HT-29 (cell line): ENCODE measurements around the gene FOSL1. TPM values are rescaled to one million over a fixed set of nuclear protein-coding genes. Genes with fewer than 3 reads are reported as not detected.

Experiments
- DNase-seq: peaks from one replicate; pipeline ENCODE4 v3.0.0-alpha.2; 2015; ENCODE audit warnings: low spot score
- total RNA-seq: library from RNA; depleted of rRNA; stranded (reverse); fragments of >200 nt; shearing (Covaris generic); gene quantifications from 2 replicates; pipeline ENCODE4 v1.2.3, GENCODE V29; 2014

Gene FOSL1
- total RNA-seq, 1 experiment from 2014 or later = 140 TPM

GRCh38 chr11:65864706-65865471 lies 35.3 kb downstream of the FOSL1 start:
- DNase-seq = peak; percentile 0

GRCh38 chr11:65863889-65864705 lies 36.1 kb downstream of the FOSL1 start:
- DNase-seq = no peak

GRCh38 chr11:65862941-65863888 lies 37.0 kb downstream of the FOSL1 start:
- no peak for DNase-seq

- DNase-seq = no peak
These were observed 37.9 kb downstream of the FOSL1 start for GRCh38 chr11:65862191-65862735.

- no peak for DNase-seq
These were observed 38.5 kb downstream of the FOSL1 start for GRCh38 chr11:65861533-65862183.

- no peak for DNase-seq
These were observed 39.1 kb downstream of the FOSL1 start for GRCh38 chr11:65861165-65861505.

- peak; percentile 100 for DNase-seq
These were observed 39.7 kb downstream of the FOSL1 start, which contains the start of gene MUS81 for GRCh38 chr11:65860278-65861164. Gene MUS81 (plus strand): TSS chr11:65860433. CDS start chr11:65860754, 321 bp downstream.

- no peak for DNase-seq
These were observed 40.3 kb downstream of the FOSL1 start for GRCh38 chr11:65859812-65860277.

- peak; percentile 100 for DNase-seq
These were observed 40.9 kb downstream of the FOSL1 start for GRCh38 chr11:65859095-65859811.

GRCh38 chr11:65858681-65859087 lies 41.5 kb downstream of the FOSL1 start:
- DNase-seq = no peak

GRCh38 chr11:65857853-65858680 lies 42.1 kb downstream of the FOSL1 start, which contains the start of gene CFL1:
Gene CFL1 (minus strand): TSS chr11:65858180. CDS start chr11:65858099, 81 bp downstream.
- DNase-seq = peak; percentile 99

- DNase-seq = peak; percentile 45
These were observed 42.7 kb downstream of the FOSL1 start for GRCh38 chr11:65857500-65857852.

GRCh38 chr11:65856689-65857499 lies 43.3 kb downstream of the FOSL1 start:
- DNase-seq = peak; percentile 75

GRCh38 chr11:65855927-65856363 lies 44.2 kb downstream of the FOSL1 start:
- DNase-seq = no peak

- no peak for DNase-seq
These were observed 45.0 kb downstream of the FOSL1 start for GRCh38 chr11:65854852-65855837.

GRCh38 chr11:65854161-65854592 lies 46.0 kb downstream of the FOSL1 start:
- peak; percentile 65 for DNase-seq
